K562 treated with DMSO at 1 percent for 48 hours (cell line): Measurements from ENCODE around the gene ZNF764. TPM values are rescaled to one million over a fixed set of nuclear protein-coding genes. Genes with fewer than 3 reads are reported as not detected.

Experiments used
- total RNA-seq: library from RNA; unstranded; fragments of 300-600 nt; gene quantifications from 2 replicates; pipeline ENCODE4 v1.2.3, GENCODE V29; 2022; ENCODE audit warnings: low replicate concordance; ENCODE audit errors: extremely low read depth

ZNF764 gene
- not detected in 2 replicates for total RNA-seq

GRCh38 chr16:30557957-30558788 lies at the start of gene ZNF764:
Gene ZNF764 (minus strand): TSS chr16:30558374. CDS start chr16:30558182, 192 bp downstream.

GRCh38 chr16:30585400-30586191 lies 27.4 kb upstream of the ZNF764 start, which contains the start of gene ZNF785:
Gene ZNF785 (minus strand): TSS chr16:30585697. CDS start chr16:30585611, 86 bp downstream.

GRCh38 chr16:30571445-30572322 lies 13.5 kb upstream of the ZNF764 start, which contains the start of gene ZNF688:
Gene ZNF688 (minus strand): TSS chr16:30571714. CDS start chr16:30571629, 85 bp downstream.

GRCh38 chr16:30534368-30535105 lies 23.6 kb downstream of the ZNF764 start, which contains the start of gene ZNF747:
Gene ZNF747 (minus strand): TSS chr16:30534858. CDS start chr16:30534679, 179 bp downstream.

GRCh38 chr16:30526137-30526822 lies 31.9 kb downstream of the ZNF764 start, which contains the start of gene ZNF768:
Gene ZNF768 (minus strand): TSS chr16:30526566. CDS start chr16:30526413, 153 bp downstream.

Other genes starting within 250 kb of the ZNF764 start
- not detected in 2 replicates for gene CD2BP2, start 203.1 kb downstream of the ZNF764 start, total RNA-seq
- not detected in 2 replicates for gene TBC1D10B, start 187.9 kb downstream of the ZNF764 start, total RNA-seq
- gene MYL11, start 183.6 kb downstream of the ZNF764 start, total RNA-seq = not detected in 2 replicates
- gene SEPTIN1, start 175.8 kb downstream of the ZNF764 start, total RNA-seq = not detected in 2 replicates
- not detected in 2 replicates for gene ZNF48, start 163.0 kb downstream of the ZNF764 start, total RNA-seq
- not detected in 2 replicates for gene ZNF771, start 150.8 kb downstream of the ZNF764 start, total RNA-seq
- not detected in 2 replicates for gene DCTPP1, start 128.3 kb downstream of the ZNF764 start, total RNA-seq
- not detected in 2 replicates for gene SEPHS2, start 112.5 kb downstream of the ZNF764 start, total RNA-seq
- not detected in 2 replicates for gene ITGAL, start 85.6 kb downstream of the ZNF764 start, total RNA-seq
- gene ZNF768, start 31.8 kb downstream of the ZNF764 start, total RNA-seq = not detected in 2 replicates
- gene ZNF747, start 23.5 kb downstream of the ZNF764 start, total RNA-seq = not detected in 2 replicates
- gene ZNF688, start 13.3 kb upstream of the ZNF764 start, total RNA-seq = not detected in 2 replicates
- not detected in 2 replicates for gene ZNF785, start 27.3 kb upstream of the ZNF764 start, total RNA-seq
- not detected in 2 replicates for gene ZNF689, start 52.0 kb upstream of the ZNF764 start, total RNA-seq
- not detected in 2 replicates for gene PRR14, start 92.6 kb upstream of the ZNF764 start, total RNA-seq
- not detected in 2 replicates for gene FBRS, start 100.1 kb upstream of the ZNF764 start, total RNA-seq
- gene SRCAP, start 140.8 kb upstream of the ZNF764 start, total RNA-seq = not detected in 2 replicates
- not detected in 2 replicates for gene PHKG2, start 190.1 kb upstream of the ZNF764 start, total RNA-seq
- not detected in 2 replicates for gene CFAP119, start 203.7 kb upstream of the ZNF764 start, total RNA-seq
- not detected in 2 replicates for gene RNF40, start 203.9 kb upstream of the ZNF764 start, total RNA-seq
- gene ZNF629, start 228.8 kb upstream of the ZNF764 start, total RNA-seq = not detected in 2 replicates